Activated T-cell treated with anti-CD3 and anti-CD28 coated beads, Interleukin-2, amount 50 U/mL, for 4 hours (primary cell): Measurements from ENCODE around the gene BBOF1. TPM values are rescaled to one million over a fixed set of nuclear protein-coding genes. Genes with fewer than 3 reads are reported as not detected.
"Not testable (repeated sequence)": the region's sequence is repeated elsewhere in the genome, so short reads cannot be mapped to it uniquely, and the experiment has no call there.

Experiments used
- ATAC-seq, 2 donors: fragments of 200-7000 bp; cut with Tn5 transposase; one replicate each; pipeline ENCODE4 v1.10.0; 2021
- DNase-seq: peaks from one replicate; pipeline ENCODE4 v3.0.0-alpha.2; 2020
- H3K27me3 Mint-ChIP-seq: one replicate; pipeline ENCODE4 v1.8.0; 2021; ENCODE audit warnings: low read depth, mixed read lengths
- H3K36me3 Mint-ChIP-seq: one replicate; pipeline ENCODE4 v1.8.0; 2022; ENCODE audit warnings: mixed read lengths; ENCODE audit not compliant: insufficient read depth
- H3K4me1 Mint-ChIP-seq: one replicate; pipeline ENCODE4 v1.8.0; 2021; ENCODE audit warnings: low read depth, mixed read lengths
- H3K4me3 Mint-ChIP-seq: one replicate; pipeline ENCODE4 v1.8.0; 2021; ENCODE audit warnings: mild to moderate bottlenecking, moderate library complexity, mixed read lengths
- H3K9me3 Mint-ChIP-seq: one replicate; pipeline ENCODE4 v1.8.0; 2021; ENCODE audit warnings: mixed read lengths
- total RNA-seq, 3 donors: library from RNA; stranded (reverse); gene quantifications; one replicate each; pipeline ENCODE4 v1.2.1, GENCODE V29; 2021

The BBOF1 gene
- total RNA-seq, 3 donors from 2014 or later = 1.4 to 1.6 (median 1.5) TPM

- Mint-ChIP-seq H3K4me3 (no peak overlapping the region), H3K9me3 (no peaks in the 10 kb centered on the region), H3K4me1 (peaks cover 19% of the 10 kb centered on the region), H3K36me3 (peaks cover 3% of the 10 kb centered on the region), H3K27me3 (no peaks in the 10 kb centered on the region)
- ATAC-seq (no peak), DNase-seq (no peak)
Measured at GRCh38 chr14:74089251-74090020, 70.3 kb downstream of the BBOF1 start.

DNA sequence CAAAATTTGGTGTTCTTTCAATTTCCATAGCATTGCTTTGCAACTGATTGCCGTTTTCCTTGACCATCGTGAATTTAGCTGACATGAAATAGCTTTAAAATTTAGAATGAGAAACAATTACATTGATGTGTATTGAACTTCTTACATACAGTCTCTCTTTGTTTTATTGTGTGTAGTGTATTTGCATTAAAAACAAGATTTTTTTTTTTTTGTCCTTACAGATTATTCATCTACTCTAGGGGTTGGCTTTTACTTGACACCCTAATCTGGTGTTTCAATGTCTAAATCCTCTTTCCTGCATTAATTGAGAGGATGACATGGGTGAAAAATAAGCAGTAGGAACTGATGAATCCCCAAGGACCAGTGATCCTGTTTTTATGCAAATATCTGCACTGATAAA, 86.2 kb downstream of the BBOF1 start:
- no peak for ATAC-seq

GRCh38 chr14:74109369-74109768, 90.2 kb downstream of the BBOF1 start:
- ATAC-seq (no peak), DNase-seq (no peak)
- H3K4me1 Mint-ChIP-seq = no peaks in the 10 kb centered on the region
- no peak overlapping the region for H3K4me3 Mint-ChIP-seq
- no peaks in the 10 kb centered on the region for H3K27me3 Mint-ChIP-seq
- H3K9me3 Mint-ChIP-seq = no peaks in the 10 kb centered on the region
- peaks cover 13% of the 10 kb centered on the region for H3K36me3 Mint-ChIP-seq

More for the DNA sequence above, 86.2 kb downstream of the BBOF1 start:
- Mint-ChIP-seq H3K4me1 (no peaks in the 10 kb centered on the region), H3K36me3 (peaks cover 16% of the 10 kb centered on the region), H3K27me3 (no peaks in the 10 kb centered on the region), H3K9me3 (no peaks in the 10 kb centered on the region), H3K4me3 (no peak overlapping the region)
- DNase-seq = no peak

- not testable (repeated sequence) for H3K4me3 Mint-ChIP-seq, H3K4me1 Mint-ChIP-seq, H3K27me3 Mint-ChIP-seq, H3K9me3 Mint-ChIP-seq, DNase-seq, ATAC-seq
- H3K36me3 Mint-ChIP-seq = peaks cover 16% of the 10 kb centered on the region
Measured at GRCh38 chr14:74111395-74112216, 92.5 kb downstream of the BBOF1 start.

Other genes starting within 250 kb of the BBOF1 start
- gene PTGR2, start 167.5 kb upstream of the BBOF1 start, total RNA-seq = 1 to 10 TPM; 2.5 to 3.8 (median 3.3) TPM
- 10 to 100 TPM; 45.8 to 54.9 (median 54.5) TPM for gene ZNF410, start 132.5 kb upstream of the BBOF1 start, total RNA-seq
- 1 to 10 TPM; 1.2 to 1.4 (median 1.3) TPM for gene FAM161B, start 69.3 kb upstream of the BBOF1 start, total RNA-seq
- gene COQ6, start 69.0 kb upstream of the BBOF1 start, total RNA-seq = 10 to 100 TPM; 17.4 to 20.7 (median 19.4) TPM
- 1 to 10 TPM; 5.2 to 6.3 (median 5.9) TPM for gene ENTPD5, start 61 bp upstream of the BBOF1 start, total RNA-seq
- 1 to 10 TPM; 2.3 to 4.1 (median 2.9) TPM for gene ALDH6A1, start 65.1 kb downstream of the BBOF1 start, total RNA-seq
- gene LIN52, start 65.6 kb downstream of the BBOF1 start, total RNA-seq = 10 to 100 TPM; 16.9 to 20.2 (median 17.3) TPM
- not detected for gene VSX2, start 220.1 kb downstream of the BBOF1 start, total RNA-seq